Liver (tissue), 9 donors: Measurements from ENCODE around the gene TMEM127. TPM values are rescaled to one million over a fixed set of nuclear protein-coding genes. Genes with fewer than 3 reads are reported as not detected.

Experiments used
- DNase-seq: peaks from one replicate; pipeline ENCODE4 v3.0.0-alpha.2; 2017; ENCODE audit warnings: low spot score
- H3K27ac ChIP-seq, 2 donors: one replicate each; pipeline ENCODE4 v1.7.0; 2013; ENCODE audit warnings: inconsistent platforms in 2 of 2, low read length in 2 of 2, control low read depth in 1 of 2, low read depth in 1 of 2, mild to moderate bottlenecking in 1 of 2
- H3K27me3 ChIP-seq, 4 donors: one replicate each; pipeline versions ENCODE4 v1.6.1 to v1.7.0; 2013; ENCODE audit warnings: low read length in 3 of 4, inconsistent platforms in 1 of 4, mild to moderate bottlenecking in 1 of 4, moderate library complexity in 1 of 4; ENCODE audit not compliant: control insufficient read depth in 4 of 4, insufficient read depth in 4 of 4
- H3K36me3 ChIP-seq, 4 donors: one replicate each; pipeline versions ENCODE4 v1.6.1 to v1.7.0; 2013; ENCODE audit warnings: low read length in 3 of 4, mild to moderate bottlenecking in 3 of 4, low read depth in 1 of 4, moderate library complexity in 1 of 4; ENCODE audit not compliant: control insufficient read depth in 4 of 4, insufficient read depth in 3 of 4
- H3K4me1 ChIP-seq, 4 donors: one replicate each; pipeline versions ENCODE4 v1.6.1 to v1.7.0; 2013; ENCODE audit warnings: low read length in 3 of 4, mild to moderate bottlenecking in 3 of 4, moderate library complexity in 1 of 4; ENCODE audit not compliant: control insufficient read depth in 4 of 4, insufficient read depth in 4 of 4
- H3K4me3 ChIP-seq, 3 donors: one replicate each; pipeline versions ENCODE4 v1.6.1 to v1.7.0; 2013; ENCODE audit warnings: low read length in 3 of 3, control low read depth in 1 of 3, low read depth in 1 of 3, mild to moderate bottlenecking in 1 of 3
- H3K9ac ChIP-seq, 2 donors: one replicate each; pipeline ENCODE4 v1.7.0; 2013; ENCODE audit warnings: low read length in 2 of 2, mild to moderate bottlenecking in 2 of 2, moderate library complexity in 2 of 2, control low read depth in 1 of 2, low read depth in 1 of 2
- H3K9me3 ChIP-seq, 4 donors: one replicate each; pipeline versions ENCODE4 v1.6.1 to v1.7.0; 2013; ENCODE audit warnings: low read length in 3 of 4; ENCODE audit not compliant: control insufficient read depth in 4 of 4
- ATF3 ChIP-seq: IDR thresholded peaks from 2 replicates; pipeline ENCODE4 v1.6.1; 2016; ENCODE audit warnings: antibody characterized with exemption
- EGR1 ChIP-seq, 2 donors: IDR thresholded peaks; 2 replicates each; pipeline ENCODE4 v1.6.1; 2016 to 2018; ENCODE audit warnings: antibody characterized with exemption in 2 of 2, low read depth in 2 of 2
- FOXA1 ChIP-seq: IDR thresholded peaks from 2 replicates; pipeline ENCODE4 v1.6.1; 2016; ENCODE audit warnings: antibody characterized with exemption
- FOXA2 ChIP-seq: IDR thresholded peaks from 2 replicates; pipeline ENCODE4 v1.6.1; 2016; ENCODE audit warnings: antibody characterized with exemption
- GABPA ChIP-seq, 2 donors: IDR thresholded peaks in 1 of 2; conservative IDR thresholded peaks in 1 of 2; 2 replicates each; pipeline ENCODE4 v1.6.1; 2016; ENCODE audit warnings: antibody characterized with exemption in 2 of 2, mild to moderate bottlenecking in 1 of 2, moderate library complexity in 1 of 2
- HNF4A ChIP-seq, 2 donors: conservative IDR thresholded peaks; 2 replicates each; pipeline ENCODE4 v1.6.1; 2016; ENCODE audit warnings: antibody characterized with exemption in 2 of 2, mild to moderate bottlenecking in 2 of 2
- HNF4G ChIP-seq: IDR thresholded peaks from 2 replicates; pipeline ENCODE4 v1.6.1; 2016; ENCODE audit warnings: antibody characterized with exemption
- JUND ChIP-seq, 2 donors: IDR thresholded peaks; 2 replicates each; pipeline ENCODE4 v1.6.1; 2016; ENCODE audit warnings: antibody characterized with exemption in 2 of 2
- NR2F2 ChIP-seq: IDR thresholded peaks from 2 replicates; pipeline ENCODE4 v1.6.1; 2016; ENCODE audit warnings: antibody characterized with exemption
- RAD21 ChIP-seq, 2 donors: IDR thresholded peaks; 2 replicates each; pipeline ENCODE4 v1.6.1; 2016; ENCODE audit warnings: antibody characterized with exemption in 2 of 2, mild to moderate bottlenecking in 2 of 2
- REST ChIP-seq: IDR thresholded peaks from 2 replicates; pipeline ENCODE4 v1.6.1; 2016; ENCODE audit warnings: antibody characterized with exemption, mild to moderate bottlenecking
- RXRA ChIP-seq, 2 donors: IDR thresholded peaks; 2 replicates each; pipeline ENCODE4 v1.6.1; 2017 to 2018; ENCODE audit warnings: antibody characterized with exemption in 2 of 2, mild to moderate bottlenecking in 1 of 2
- SP1 ChIP-seq: IDR thresholded peaks from 2 replicates; pipeline ENCODE4 v1.6.1; 2018; ENCODE audit warnings: antibody characterized with exemption, mild to moderate bottlenecking
- TAF1 ChIP-seq: conservative IDR thresholded peaks from 2 replicates; pipeline ENCODE4 v1.6.1; 2016; ENCODE audit warnings: antibody characterized with exemption, mild to moderate bottlenecking
- YY1 ChIP-seq: IDR thresholded peaks from 2 replicates; pipeline ENCODE4 v1.6.1; 2016; ENCODE audit warnings: antibody characterized with exemption, mild to moderate bottlenecking
- WGBS: extraction: QIAGEN DNeasy Blood & Tissue Kit; methylation state at CpG from one replicate; pipeline ENCODE4 v1.1.7; 2013; 5-methylcytosine and 5-hydroxymethylcytosine counted together
- polyA plus RNA-seq, 2 donors: library from polyadenylated mRNA; stranded (reverse) in 1 of 2; unstranded in 1 of 2; fragments of 200-250 nt in 1 of 2; fragments of >200 nt in 1 of 2; fragmentation: Nextera tagmentation in 1 of 2; extraction: Ambion mirVana in 1 of 2; gene quantifications; one replicate each; pipeline versions ENCODE4 v1.2.1 to v1.2.3, GENCODE V29; 2013 to 2015
- total RNA-seq, 2 donors: library from RNA; depleted of rRNA; stranded (reverse); fragments of >200 nt; gene quantifications; one replicate each; pipeline ENCODE4 v1.2.3, GENCODE V29; 2014
- TF ChIP-seq, protein P1 (sequence below): IDR thresholded peaks from 2 replicates; pipeline ENCODE4 v1.6.1; 2016; ENCODE audit warnings: antibody characterized with exemption
- TF ChIP-seq, protein P2 (sequence below): fragments of 150-350 bp; IDR thresholded peaks from 2 replicates; pipeline ENCODE4 v1.5.1; 2017; ENCODE audit warnings: improper control_type of control experiment, low read depth, low read length; ENCODE audit not compliant: missing input control
- TF ChIP-seq, protein P3 (sequence below): IDR thresholded peaks from 2 replicates; pipeline ENCODE4 v1.6.1; 2016; ENCODE audit warnings: antibody characterized with exemption
- donor health status: healthy.
- donor health status: healthy.
- donor health status: healthy.
- donor health status: healthy.
- donor health status: healthy.

The TMEM127 gene
- total and polyA plus RNA-seq, 4 donors, result 11.2 to 27.5 (median 18.4) TPM

GRCh38 chr2:96202152-96202854, 63.5 kb downstream of the TMEM127 start:
- H3K36me3 ChIP-seq, result no peaks in the 10 kb centered on the region
- no peaks in the 10 kb centered on the region for H3K9me3 ChIP-seq
- TF ChIP-seq FOXA2 (peak; percentile 17), FOXA1 (no peak), GABPA (IDR thresholded peaks at IDR 0.05 in 1 of 2, conservative IDR thresholded peaks at IDR 0.05 in 1 of 2) (no peak), TAF1 (no peak), JUND (IDR thresholded peaks at IDR 0.05) (peak in 1 of 2 donors; percentile 52), RAD21 (IDR thresholded peaks at IDR 0.05) (no peak), HNF4A (conservative IDR thresholded peaks at IDR 0.05) (peak; percentile 64 to 74), EGR1 (IDR thresholded peaks at IDR 0.05; ENCODE audit: low read depth in 2 of 2) (no peak), ATF3 (no peak), YY1 (no peak), SP1 (no peak), RXRA (IDR thresholded peaks at IDR 0.05) (no peak), REST (no peak), HNF4G (no peak), NR2F2 (no peak)
- TF ChIP-seq, protein P1, sequence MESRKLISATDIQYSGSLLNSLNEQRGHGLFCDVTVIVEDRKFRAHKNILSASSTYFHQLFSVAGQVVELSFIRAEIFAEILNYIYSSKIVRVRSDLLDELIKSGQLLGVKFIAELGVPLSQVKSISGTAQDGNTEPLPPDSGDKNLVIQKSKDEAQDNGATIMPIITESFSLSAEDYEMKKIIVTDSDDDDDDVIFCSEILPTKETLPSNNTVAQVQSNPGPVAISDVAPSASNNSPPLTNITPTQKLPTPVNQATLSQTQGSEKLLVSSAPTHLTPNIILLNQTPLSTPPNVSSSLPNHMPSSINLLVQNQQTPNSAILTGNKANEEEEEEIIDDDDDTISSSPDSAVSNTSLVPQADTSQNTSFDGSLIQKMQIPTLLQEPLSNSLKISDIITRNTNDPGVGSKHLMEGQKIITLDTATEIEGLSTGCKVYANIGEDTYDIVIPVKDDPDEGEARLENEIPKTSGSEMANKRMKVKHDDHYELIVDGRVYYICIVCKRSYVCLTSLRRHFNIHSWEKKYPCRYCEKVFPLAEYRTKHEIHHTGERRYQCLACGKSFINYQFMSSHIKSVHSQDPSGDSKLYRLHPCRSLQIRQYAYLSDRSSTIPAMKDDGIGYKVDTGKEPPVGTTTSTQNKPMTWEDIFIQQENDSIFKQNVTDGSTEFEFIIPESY, result no peak
- TF ChIP-seq, protein P2, sequence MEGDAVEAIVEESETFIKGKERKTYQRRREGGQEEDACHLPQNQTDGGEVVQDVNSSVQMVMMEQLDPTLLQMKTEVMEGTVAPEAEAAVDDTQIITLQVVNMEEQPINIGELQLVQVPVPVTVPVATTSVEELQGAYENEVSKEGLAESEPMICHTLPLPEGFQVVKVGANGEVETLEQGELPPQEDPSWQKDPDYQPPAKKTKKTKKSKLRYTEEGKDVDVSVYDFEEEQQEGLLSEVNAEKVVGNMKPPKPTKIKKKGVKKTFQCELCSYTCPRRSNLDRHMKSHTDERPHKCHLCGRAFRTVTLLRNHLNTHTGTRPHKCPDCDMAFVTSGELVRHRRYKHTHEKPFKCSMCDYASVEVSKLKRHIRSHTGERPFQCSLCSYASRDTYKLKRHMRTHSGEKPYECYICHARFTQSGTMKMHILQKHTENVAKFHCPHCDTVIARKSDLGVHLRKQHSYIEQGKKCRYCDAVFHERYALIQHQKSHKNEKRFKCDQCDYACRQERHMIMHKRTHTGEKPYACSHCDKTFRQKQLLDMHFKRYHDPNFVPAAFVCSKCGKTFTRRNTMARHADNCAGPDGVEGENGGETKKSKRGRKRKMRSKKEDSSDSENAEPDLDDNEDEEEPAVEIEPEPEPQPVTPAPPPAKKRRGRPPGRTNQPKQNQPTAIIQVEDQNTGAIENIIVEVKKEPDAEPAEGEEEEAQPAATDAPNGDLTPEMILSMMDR, result no peak
- TF ChIP-seq, protein P3, sequence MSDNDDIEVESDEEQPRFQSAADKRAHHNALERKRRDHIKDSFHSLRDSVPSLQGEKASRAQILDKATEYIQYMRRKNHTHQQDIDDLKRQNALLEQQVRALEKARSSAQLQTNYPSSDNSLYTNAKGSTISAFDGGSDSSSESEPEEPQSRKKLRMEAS, result no peak
- no peak overlapping the region for H3K4me3 ChIP-seq
- peaks cover 18 to 75% (median 70%) of the 10 kb centered on the region in 4 donors for H3K4me1 ChIP-seq
- H3K27me3 ChIP-seq, result no peaks in the 10 kb centered on the region
- 72% methylated on average over 4 of the region's 4 CpGs for WGBS
- H3K9ac ChIP-seq, result no peak overlapping the region
- H3K27ac ChIP-seq, result peak overlapping the region; percentile 25 to 31
- no peak for DNase-seq
